GM18507 (cell line): Measurements from ENCODE around the gene GFRAL.
A peak's percentile ranks its signal among the peaks of the same experiment; 100 is the strongest.

Experiments used
- DNase-seq: peaks from one replicate; pipeline ENCODE4 v3.0.0; 2011; ENCODE audit warnings: low read depth; ENCODE audit not compliant: insufficient read length; ENCODE audit errors: extremely low spot score
- FAIRE-seq: peaks from 2 replicates; lab custom pipeline; 2011; peaks lifted over from hg19 to GRCh38; lab: Jason Lieb, UNC

The GFRAL gene

DNA sequence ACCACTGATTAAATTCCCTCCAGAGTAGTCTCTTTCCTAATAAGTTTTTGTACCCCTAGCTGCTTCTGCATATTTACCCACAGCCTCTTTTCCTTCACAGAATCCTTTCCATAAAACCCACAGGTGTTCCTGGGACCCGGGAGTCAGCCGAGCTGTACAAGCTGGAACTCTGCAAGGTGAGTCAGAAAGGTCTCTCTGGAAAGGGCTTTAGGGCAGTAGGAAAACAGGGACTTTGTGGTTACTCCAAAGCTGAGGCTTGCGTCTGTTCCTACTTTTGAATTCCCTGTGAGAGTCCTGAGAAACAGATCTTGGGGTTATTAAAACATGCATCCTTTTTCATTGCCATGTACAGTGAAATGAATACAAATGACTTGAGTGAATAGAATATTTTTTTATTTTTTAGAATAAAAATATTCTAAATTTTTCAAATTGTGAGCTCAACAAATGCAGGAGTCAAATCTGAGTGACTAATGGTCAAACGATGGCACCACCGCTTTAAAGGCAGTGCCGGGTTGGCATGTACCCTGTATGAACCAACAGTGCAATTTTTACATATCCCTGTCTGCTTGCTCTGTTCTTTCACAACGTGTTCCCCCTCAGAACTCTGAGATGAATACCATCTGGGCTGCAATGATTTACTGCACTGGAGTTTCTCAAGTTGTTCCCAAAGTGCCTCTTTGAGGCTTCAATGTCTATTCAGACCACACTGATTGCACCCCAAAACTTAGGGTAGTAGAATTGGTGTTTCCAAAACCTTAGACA lies 78.4 kb downstream of the GFRAL start:
- FAIRE-seq: no peak
- no peak for DNase-seq

DNA sequence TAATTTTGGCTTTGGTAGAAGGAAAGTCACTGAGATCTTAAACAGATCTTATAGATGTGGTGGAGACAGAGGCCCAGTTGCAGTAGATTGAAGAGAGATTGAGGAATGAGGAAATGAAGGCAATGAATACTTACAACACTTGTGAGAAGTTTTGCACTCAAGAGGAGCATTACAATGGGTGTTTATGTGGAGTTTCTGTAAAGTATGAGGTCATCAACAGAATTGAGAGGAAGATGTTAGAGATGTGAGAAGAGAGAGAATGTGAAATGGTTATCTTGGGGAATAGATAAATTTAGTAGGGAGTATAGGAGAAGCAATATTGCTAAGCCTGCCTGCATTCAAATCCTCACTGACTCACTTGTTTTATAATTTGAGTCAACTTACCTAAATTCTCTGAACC lies 83.4 kb downstream of the GFRAL start:
- no peak for DNase-seq
- no peak for FAIRE-seq

DNA sequence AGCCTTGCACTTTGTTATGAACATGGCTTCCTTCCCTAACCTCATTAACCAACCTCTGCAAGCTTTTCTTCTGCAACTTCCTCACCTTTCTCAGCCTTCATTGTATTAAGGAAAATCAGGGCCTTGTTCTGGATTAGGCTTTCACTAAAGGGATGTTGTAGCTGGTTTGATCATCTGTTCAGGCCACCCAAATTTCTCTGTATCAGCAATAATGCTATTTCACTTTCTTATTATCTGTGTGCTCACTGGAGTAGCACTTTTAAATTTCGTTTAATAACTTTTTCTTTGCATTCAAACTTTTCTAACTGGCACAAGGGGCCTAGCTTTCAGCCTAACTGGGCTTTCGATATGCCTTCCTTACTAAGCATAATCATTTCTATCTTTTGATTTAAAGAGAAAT lies 96.7 kb downstream of the GFRAL start:
- FAIRE-seq (no peak), DNase-seq (no peak)

DNA sequence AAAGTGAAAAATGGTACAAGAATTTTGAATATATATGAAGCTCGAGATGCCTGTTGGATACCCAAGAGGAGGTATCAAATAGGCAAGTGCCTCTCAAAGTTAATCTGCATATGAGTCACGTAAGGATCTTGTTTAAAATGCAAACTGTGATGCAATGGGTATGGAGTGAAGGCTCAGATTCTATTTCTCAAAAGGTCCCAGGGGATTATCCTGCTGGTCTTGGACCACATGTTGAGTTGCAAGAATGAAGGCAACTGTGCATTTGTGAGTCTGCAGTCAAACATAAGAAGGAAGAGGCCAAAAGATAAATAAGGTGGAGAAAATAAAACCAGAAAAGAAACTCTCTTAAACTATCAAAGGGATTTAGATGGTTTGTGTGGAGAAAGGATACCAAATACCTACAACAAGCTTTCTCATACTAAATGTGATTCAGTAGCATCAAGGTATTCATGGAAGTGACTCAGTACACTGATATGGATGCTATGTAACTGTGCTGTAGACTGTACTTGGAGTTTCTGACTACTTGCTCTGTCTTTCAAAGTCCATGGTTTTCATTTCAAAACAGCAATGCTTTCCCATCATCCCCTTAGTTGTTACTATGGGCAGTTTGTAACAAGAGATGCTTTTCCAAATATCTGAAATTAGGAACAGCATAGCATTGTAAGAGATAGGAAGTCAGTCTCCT lies 106.3 kb downstream of the GFRAL start:
- DNase-seq (no peak), FAIRE-seq (no peak)

DNA sequence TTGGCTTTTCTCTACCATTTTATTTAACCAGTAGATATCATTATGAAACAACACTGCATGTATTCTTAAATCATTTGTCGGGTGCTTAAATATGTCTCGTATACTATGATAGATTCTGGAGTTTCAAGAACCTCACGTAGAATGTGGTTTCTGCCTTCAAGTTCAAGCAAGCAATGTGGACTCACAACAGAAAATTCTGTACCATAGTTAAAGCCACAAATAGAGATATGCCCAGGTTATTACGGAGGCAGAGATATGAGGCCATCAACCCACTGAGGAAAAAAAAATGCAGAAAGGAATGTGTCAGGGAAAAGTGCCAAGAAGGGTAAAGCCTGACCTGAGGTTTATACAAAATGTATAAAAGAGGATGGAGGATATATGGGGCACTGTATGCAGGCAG lies 109.9 kb downstream of the GFRAL start:
- FAIRE-seq (no peak), DNase-seq (no peak)

DNA sequence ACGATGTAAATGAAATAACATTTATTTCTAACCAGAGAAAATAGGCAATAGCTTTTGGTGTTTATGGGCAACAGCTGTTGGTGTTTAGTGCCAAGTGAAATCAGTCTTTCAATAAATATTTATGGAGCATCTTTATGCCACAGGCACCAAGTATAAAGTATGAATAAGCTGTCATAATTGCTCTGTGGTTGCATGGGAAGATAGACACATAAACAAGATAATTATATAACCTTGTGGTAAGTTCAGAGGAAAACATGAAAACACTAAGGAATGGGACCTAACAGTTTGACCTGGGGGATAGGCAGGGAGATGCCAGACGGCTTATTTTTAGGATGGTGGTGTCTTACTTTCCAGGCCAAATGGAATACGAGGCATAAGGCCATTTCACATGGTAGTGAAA lies 110.9 kb downstream of the GFRAL start:
- FAIRE-seq (no peak), DNase-seq (no peak)

DNA sequence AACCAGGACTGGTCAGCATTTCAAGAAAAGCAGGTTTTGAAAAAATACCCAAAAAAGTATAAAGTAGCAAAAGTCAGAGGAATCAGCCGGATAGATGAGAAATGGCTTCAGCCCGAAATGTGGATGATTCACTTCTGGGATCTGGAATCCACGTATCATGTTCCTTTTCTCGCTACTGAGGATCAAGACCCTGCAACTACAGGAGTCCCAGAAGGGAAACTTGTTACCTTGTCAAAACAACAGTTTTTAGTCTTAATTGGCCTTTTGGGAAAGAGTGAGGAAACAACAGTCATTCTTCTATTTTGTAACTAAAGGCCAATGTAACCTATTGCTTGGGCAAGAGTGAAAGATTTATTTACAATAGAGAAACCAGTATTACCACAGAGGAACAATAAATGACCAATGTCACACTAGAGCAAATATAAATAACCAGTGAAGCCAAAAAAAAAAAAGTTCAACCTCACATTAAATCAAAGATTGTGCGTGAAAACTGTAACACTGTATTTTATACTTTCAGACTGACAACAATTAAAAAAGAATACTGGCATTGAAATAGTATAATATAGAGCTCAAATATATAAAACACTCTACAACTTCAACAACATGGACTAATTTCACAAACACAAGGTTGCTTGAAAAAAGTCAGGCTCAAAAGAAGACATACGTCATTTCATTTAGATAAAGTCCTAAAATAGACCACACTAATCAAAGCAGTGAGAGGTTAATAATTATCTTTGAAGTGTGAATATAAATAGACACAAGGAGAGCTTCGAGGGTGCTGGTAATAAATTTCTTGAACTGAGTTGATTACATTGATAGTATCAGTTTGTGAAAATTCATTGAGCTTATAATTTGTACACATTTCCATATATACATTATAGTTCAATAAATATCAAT lies 116.2 kb downstream of the GFRAL start:
- FAIRE-seq (no peak), DNase-seq (no peak)

DNA sequence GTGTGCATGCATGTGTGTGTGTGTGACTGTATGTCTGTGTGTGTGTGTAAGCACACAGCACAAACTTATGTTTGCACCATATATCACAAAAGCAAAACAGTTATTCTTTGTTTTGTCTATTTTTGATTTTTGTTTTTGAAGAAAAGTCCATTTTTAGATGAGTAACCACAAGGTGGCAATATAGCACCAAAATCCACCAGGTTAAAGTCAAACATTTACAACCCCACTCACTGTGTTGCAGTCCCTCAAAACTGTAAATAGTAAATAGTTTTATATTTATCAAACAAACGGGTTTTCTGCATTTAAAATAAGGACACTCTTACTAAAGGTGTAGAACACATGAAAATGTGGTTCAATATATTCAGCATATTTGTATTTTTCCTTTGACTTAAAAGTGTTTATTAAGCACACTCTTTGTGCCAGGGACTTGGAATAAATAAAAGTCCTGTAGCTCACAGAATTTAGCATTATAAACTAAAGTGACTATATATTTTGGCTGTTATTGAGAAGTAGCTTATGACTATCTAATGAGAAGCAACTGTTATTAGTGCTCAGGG lies 118.5 kb downstream of the GFRAL start:
- DNase-seq (no peak), FAIRE-seq (peak; percentile 60)

DNA sequence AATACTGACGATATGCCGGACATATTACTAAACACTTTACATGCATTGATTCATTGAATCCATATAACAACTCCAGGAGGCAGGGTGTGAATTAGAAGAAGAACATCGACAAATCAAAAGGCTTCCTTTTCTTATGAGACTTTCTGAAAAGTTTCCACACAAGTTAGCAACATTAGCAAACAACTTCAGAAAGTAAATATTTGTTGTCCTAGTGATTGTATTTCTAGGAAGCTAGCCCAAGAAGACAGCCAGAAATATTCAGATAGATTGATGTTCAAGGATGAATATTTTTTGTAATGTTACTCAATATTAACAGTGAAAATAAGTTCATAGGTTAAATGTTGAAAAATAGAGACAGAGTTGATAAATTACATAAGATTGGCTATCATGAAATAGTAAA lies 120.6 kb downstream of the GFRAL start:
- FAIRE-seq (no peak), DNase-seq (no peak)

DNA sequence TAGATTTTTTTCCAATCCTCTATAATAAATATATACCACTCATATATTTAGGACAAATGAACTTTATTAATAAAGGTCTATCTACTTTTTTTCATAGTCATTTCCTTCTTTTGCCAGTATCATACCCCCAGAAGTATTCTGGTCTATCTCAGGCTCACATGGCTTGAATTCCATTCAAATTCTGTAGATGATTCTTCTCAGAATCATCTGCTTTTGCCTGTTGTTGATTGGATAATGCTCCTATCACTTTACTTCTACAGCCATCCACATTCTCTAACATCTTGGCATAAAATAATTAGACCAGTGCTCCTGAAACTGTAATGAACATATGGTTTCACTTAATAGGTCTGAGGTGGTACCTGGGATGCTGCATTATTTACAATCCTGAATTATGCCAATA lies 121.2 kb downstream of the GFRAL start:
- DNase-seq (no peak), FAIRE-seq (no peak)

DNA sequence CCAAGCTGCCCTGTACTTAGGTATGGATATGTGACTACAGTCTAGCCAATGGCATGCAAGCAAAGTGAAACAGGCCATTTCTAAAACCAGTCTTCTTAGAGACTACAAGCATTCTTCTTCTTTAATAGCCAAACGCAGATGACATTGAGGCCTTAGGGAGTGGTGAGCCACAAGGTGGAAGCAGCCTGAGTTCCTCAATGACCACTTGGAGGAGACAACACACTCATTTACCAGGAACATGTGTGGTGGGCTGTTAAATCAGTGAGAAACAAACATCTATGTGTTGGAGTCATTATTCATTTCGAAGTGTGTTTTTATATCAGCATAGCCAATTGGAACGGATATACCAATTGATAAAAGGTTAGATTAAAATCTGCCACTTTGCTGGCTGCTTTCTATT lies 122.0 kb downstream of the GFRAL start:
- no peak for FAIRE-seq

DNA sequence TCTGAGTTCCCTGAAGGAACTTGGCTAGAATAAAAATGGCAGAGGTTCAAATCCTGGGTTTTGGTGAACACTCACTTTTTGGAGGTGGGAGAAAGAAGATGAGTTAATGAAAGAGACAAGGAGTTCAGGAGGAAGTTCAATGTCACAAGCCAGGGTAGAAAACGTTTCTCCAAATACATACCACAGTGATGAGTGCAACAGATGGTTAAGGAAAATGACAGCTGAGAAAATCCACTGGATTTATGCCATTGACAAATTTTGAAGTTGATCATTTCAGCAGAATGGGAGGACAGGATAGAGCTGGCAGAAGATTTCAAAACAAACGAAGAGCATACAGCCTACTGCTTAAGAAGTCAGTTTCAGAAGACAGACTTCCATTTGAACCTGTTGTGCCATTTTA lies 122.7 kb downstream of the GFRAL start:
- DNase-seq (no peak), FAIRE-seq (no peak)

More for the DNA sequence above, 122.0 kb downstream of the GFRAL start:
- no peak for DNase-seq
